Naive thymus-derived CD4-positive, alpha-beta T cell (primary cell): ENCODE data around the gene HDHD5. TPM values are rescaled to one million over a fixed set of nuclear protein-coding genes. Genes with fewer than 3 reads are reported as not detected.

ENCODE experiments used
- ATAC-seq: fragments of 150-1000 bp; cut with Tn5 transposase; 2 replicates; pipeline ENCODE4 v1.10.0; 2021; ENCODE audit warnings: mild to moderate bottlenecking, moderate library complexity
- CTCF ChIA-PET: fragments of 350-600 bp; sonication (Branson Sonifier 250); formaldehyde crosslinking; loops from one replicate; lab custom pipeline; 2021; ENCODE audit warnings: antibody characterized with exemption; lab: Charles Lee
- POLR2A ChIA-PET: fragments of 350-600 bp; sonication (Branson Sonifier 250); formaldehyde crosslinking; loops from one replicate; lab custom pipeline; 2021; ENCODE audit warnings: antibody characterized with exemption, inconsistent platforms; lab: Charles Lee
- DNase-seq, 9 donors: peaks; one replicate each; pipeline versions ENCODE4 v3.0.0 to v3.0.0-alpha.2; 2020 to 2022; ENCODE audit warnings: mixed read lengths in 1 of 9
- H3K27ac ChIP-seq: one replicate; pipeline ENCODE4 v1.7.0; 2013; ENCODE audit warnings: mild to moderate bottlenecking, low read depth, low read length, moderate library complexity
- H3K27me3 ChIP-seq, 2 donors: one replicate each; pipeline ENCODE4 v1.7.0; 2013; ENCODE audit warnings: low read length in 2 of 2, mild to moderate bottlenecking in 2 of 2, moderate library complexity in 2 of 2; ENCODE audit not compliant: control insufficient read depth in 2 of 2, insufficient read depth in 2 of 2
- H3K36me3 ChIP-seq, 3 experiments: 1 replicate in 2 of 3; 2 replicates in 1 of 3; pipeline ENCODE4 v1.7.0; 2013; ENCODE audit warnings: low read length in 3 of 3, mild to moderate bottlenecking in 3 of 3, moderate library complexity in 1 of 3; ENCODE audit not compliant: insufficient read depth in 3 of 3, control insufficient read depth in 2 of 3
- H3K4me1 ChIP-seq, 2 donors: one replicate each; pipeline ENCODE4 v1.7.0; 2013; ENCODE audit warnings: low read length in 2 of 2, mild to moderate bottlenecking in 2 of 2, moderate library complexity in 1 of 2; ENCODE audit not compliant: control insufficient read depth in 2 of 2, insufficient read depth in 2 of 2
- H3K4me3 ChIP-seq: 2 replicates; pipeline ENCODE4 v1.7.0; 2013; ENCODE audit warnings: mild to moderate bottlenecking, low read length
- H3K9me3 ChIP-seq, 3 experiments: 1 replicate in 2 of 3; 2 replicates in 1 of 3; pipeline ENCODE4 v1.7.0; 2013; ENCODE audit warnings: low read length in 3 of 3; ENCODE audit not compliant: control insufficient read depth in 2 of 3
- H3K27ac Mint-ChIP-seq, 9 donors: one replicate each; pipeline ENCODE4 v1.8.0; 2020 to 2022; ENCODE audit warnings: mixed read lengths in 9 of 9, mild to moderate bottlenecking in 8 of 9, moderate library complexity in 5 of 9, inconsistent platforms in 2 of 9
- H3K27me3 Mint-ChIP-seq, 5 donors: one replicate each; pipeline ENCODE4 v1.8.0; 2021 to 2022; ENCODE audit warnings: mixed read lengths in 5 of 5, mild to moderate bottlenecking in 1 of 5
- H3K36me3 Mint-ChIP-seq, 5 donors: one replicate each; pipeline ENCODE4 v1.8.0; 2020 to 2022; ENCODE audit warnings: mixed read lengths in 5 of 5, mild to moderate bottlenecking in 3 of 5, inconsistent platforms in 1 of 5
- H3K4me1 Mint-ChIP-seq, 7 donors: one replicate each; pipeline ENCODE4 v1.8.0; 2020 to 2022; ENCODE audit warnings: mixed read lengths in 7 of 7, mild to moderate bottlenecking in 3 of 7, inconsistent platforms in 1 of 7
- H3K4me3 Mint-ChIP-seq, 10 donors: one replicate each; pipeline ENCODE4 v1.8.0; 2020 to 2022; ENCODE audit warnings: mild to moderate bottlenecking in 10 of 10, mixed read lengths in 10 of 10, moderate library complexity in 6 of 10, inconsistent platforms in 2 of 10
- H3K9me3 Mint-ChIP-seq, 11 donors: one replicate each; pipeline ENCODE4 v1.8.0; 2020 to 2022; ENCODE audit warnings: mixed read lengths in 11 of 11, mild to moderate bottlenecking in 4 of 11, inconsistent platforms in 1 of 11, moderate library complexity in 1 of 11
- intact Hi-C, 2 donors: fragments of 100-400 bp; cut with micrococcal nuclease; formaldehyde crosslinking; loops; one replicate each; pipeline ENCODE4 v1.15.1; 2023
- polyA plus RNA-seq, 2 donors: library from polyadenylated mRNA; unstranded; fragments of 300-500 nt; fragmentation: Illumina TruSeq; gene quantifications; one replicate each; pipeline ENCODE4 v1.2.3, GENCODE V29; 2021
- total RNA-seq, 6 experiments: library from RNA in 5 of 6; stranded (reverse) in 5 of 6; gene quantifications; 1 replicate in 5 of 6; 2 replicates in 1 of 6; pipeline ENCODE4 v1.2.3 and lab custom pipeline; 2021 to 2026

The HDHD5 gene
- total and polyA plus RNA-seq, 7 experiments from 2014 or later = 18.8 to 78.7 (median 28.0) TPM

DNA sequence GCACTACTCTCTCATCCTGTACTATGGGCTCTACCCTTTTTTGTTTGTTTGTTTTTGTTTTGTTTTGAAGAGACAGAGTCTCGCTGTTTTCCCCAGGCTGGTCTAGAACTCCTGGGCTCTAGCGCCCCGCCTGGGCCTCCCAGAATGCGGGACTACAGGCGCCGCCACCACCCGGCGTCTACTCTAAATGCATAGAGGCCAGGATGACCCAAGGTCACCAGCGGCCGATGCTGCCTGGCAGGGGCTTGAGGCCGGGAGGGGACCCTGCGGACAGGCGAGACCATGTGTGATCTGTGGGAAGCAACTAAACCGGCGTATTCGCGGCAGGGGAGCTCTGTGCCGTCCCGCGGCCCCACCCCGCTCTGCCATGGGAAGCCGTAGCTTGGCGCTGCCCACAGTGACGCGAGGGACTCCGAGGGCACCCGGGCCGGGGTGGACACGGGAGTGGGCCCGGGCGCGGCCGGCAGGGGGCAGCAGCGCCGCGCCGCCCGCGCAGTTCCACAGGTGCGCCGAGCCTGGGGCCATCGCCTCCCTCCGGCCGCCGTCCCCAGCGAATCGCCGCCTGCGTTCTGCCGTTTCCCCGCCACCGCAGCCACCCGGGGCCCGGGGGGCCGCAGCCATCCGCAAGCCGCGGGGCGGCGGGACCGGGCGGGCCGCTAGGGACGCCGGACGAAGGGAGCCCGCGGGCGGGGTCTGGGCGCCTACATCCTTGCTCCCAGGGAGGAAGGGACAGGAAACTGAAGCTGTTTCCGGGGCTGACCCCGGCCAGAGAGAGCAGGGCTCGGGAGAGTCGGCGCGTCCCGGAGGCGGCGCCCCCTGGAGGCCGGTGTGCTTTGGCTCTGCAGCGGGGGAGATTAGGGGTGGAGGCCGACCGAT lies 12.3 kb upstream of the HDHD5 start:
- Mint-ChIP-seq H3K4me3 (peak overlapping the region; percentile 82 to 91 (median 86)), H3K36me3 (no peaks in the 10 kb centered on the region), H3K4me1 (peaks cover 3 to 9% (median 5%) of the 10 kb centered on the region in 7 donors), H3K9me3 (no peaks in the 10 kb centered on the region), H3K27me3 (peaks cover 0 to 12% (median 0%) of the 10 kb centered on the region in 5 donors), H3K27ac (peak overlapping the region; percentile 24 to 88 (median 71))
- intact Hi-C loops = loop anchor here (1.0 to 5.0 kb wide), 8 partner anchors 12 to 330 kb away; partner anchors contain the start of genes IL17RA (in 2 of the 2), ADA2 (in 1 of the 2) and HDHD5 (in 1 of the 2)
- peak; percentile 96 for ATAC-seq
- ChIA-PET POLR2A (interaction anchor here (0.6 to 1.0 kb wide), 7 partner anchors 9 to 97 kb away, joined by 3 to 6 read pairs (median 3); no protein-coding TSS in a partner anchor), CTCF (interaction anchor here (0.6 to 6.3 kb wide), 31 partner anchors 9 to 425 kb away, joined by 3 to 80 read pairs (median 4); partner anchors contain the start of gene IL17RA)
- H3K4me3 ChIP-seq = peak overlapping the region; percentile 71
- H3K27me3 ChIP-seq = no peaks in the 10 kb centered on the region
- H3K27ac ChIP-seq = peak overlapping the region; percentile 66
- DNase-seq = peak; percentile 54 to 89 (median 64)
- peaks cover 0 to 4% of the 10 kb centered on the region in 2 donors for H3K4me1 ChIP-seq
- H3K36me3 ChIP-seq = no peaks in the 10 kb centered on the region
- no peaks in the 10 kb centered on the region for H3K9me3 ChIP-seq

DNA sequence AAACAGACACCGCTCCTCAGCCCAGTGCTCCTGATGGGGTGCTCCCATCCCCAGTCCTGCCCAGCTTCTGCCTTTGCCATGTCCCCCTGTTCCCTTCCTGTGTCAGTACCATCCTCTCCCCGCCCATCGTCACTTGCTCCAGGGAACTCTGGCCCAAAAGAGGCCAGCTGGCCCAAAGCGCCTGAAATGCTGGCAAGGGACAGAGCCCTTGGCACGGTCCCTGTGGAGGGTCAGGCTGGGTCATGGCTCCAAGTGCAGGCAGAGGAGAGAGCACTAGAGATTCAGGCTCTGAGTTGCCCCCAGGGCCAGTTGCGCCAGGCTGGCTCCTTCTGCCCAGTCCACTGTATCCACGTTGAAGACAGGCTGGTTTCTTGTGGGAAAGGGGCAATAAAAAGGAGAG lies 8.4 kb upstream of the HDHD5 start:
- Mint-ChIP-seq H3K36me3 (no peaks in the 10 kb centered on the region), H3K4me3 (no peak overlapping the region), H3K4me1 (peaks cover 2 to 9% (median 5%) of the 10 kb centered on the region in 7 donors), H3K9me3 (no peaks in the 10 kb centered on the region), H3K27me3 (peaks cover 0 to 20% (median 0%) of the 10 kb centered on the region in 5 donors), H3K27ac (no peak overlapping the region)
- Histone ChIP-seq H3K4me3 (no peak overlapping the region), H3K4me1 (peaks cover 0 to 4% of the 10 kb centered on the region in 2 donors), H3K27ac (no peak overlapping the region), H3K27me3 (no peaks in the 10 kb centered on the region), H3K9me3 (no peaks in the 10 kb centered on the region), H3K36me3 (no peaks in the 10 kb centered on the region)
- POLR2A ChIA-PET = interaction anchor here (0.7 kb wide), 1 partner anchor 334 kb away, joined by 5 read pairs; no protein-coding TSS in a partner anchor
- ATAC-seq (no peak), DNase-seq (no peak)
- CTCF ChIA-PET = no interaction called here
- intact Hi-C loops = no loop called here

DNA sequence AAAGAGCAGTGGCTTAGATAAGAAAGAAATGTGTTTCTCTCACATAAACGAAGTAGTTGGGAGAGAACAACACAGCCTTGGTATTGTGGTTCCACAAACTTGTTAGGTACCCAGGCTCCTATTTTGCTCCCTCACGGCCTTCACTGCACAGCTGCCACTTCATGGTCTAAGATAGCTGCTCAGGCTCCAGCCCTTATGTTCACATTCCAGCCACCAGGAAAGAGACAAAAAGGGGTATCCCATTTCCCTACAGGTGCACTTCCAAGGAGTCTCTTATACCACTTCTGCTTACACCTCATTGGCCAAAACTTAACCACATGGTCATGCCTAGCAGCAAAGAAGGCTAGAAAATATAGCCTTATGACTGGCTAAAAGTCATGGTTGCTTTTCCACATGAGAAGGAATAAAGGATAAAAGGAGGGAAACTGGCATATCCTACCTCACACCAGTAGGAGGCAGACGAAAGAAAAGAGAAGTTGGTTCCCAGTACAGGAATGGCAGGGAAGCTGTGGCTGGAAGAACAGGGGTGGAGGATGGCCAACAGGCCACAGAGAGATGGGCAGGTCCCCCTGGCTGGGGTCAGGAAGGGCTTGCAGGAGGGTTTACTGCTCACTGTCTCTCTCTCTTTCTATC lies 5.4 kb upstream of the HDHD5 start:
- Histone ChIP-seq H3K27ac (no peak overlapping the region), H3K9me3 (no peaks in the 10 kb centered on the region), H3K27me3 (no peaks in the 10 kb centered on the region), H3K36me3 (no peaks in the 10 kb centered on the region), H3K4me1 (peaks cover 5 to 7% of the 10 kb centered on the region in 2 donors), H3K4me3 (no peak overlapping the region)
- DNase-seq = no peak
- no peak overlapping the region for H3K4me3 Mint-ChIP-seq
- POLR2A ChIA-PET = interaction anchor here (0.9 kb wide), 1 partner anchor 69 kb away, joined by 3 read pairs; no protein-coding TSS in a partner anchor
- CTCF ChIA-PET = interaction anchor here (1.4 kb wide), 1 partner anchor 87 kb away, joined by 3 read pairs; no protein-coding TSS in a partner anchor
- no peaks in the 10 kb centered on the region for H3K9me3 Mint-ChIP-seq
- ATAC-seq = no peak
- peaks cover 0 to 7% (median 6%) of the 10 kb centered on the region in 7 donors for H3K4me1 Mint-ChIP-seq
- intact Hi-C loops = no loop called here
- H3K27ac Mint-ChIP-seq = no peak overlapping the region
- H3K36me3 Mint-ChIP-seq = peaks cover 0 to 1% (median 0%) of the 10 kb centered on the region in 5 donors
- H3K27me3 Mint-ChIP-seq = peaks cover 0 to 18% (median 0%) of the 10 kb centered on the region in 5 donors

DNA sequence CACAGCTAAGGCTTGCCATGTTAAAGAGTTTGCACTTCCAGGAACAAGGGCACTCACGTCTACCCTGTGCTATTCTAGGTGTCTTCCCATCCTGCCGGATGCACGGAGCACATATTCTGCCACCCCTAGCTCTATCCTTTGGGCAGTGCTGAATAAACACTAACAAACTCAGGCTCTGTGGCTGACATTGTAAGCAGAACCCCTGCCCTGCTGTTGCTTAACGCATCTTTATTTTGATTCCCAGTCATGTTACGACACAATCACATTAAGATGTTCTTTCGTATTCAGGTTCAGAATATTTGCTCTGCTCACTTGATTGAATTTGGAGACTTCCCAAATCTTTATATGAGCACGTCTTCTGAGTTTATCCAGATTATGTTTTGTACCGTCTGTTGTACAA lies 3.7 kb upstream of the HDHD5 start:
- no peak overlapping the region for H3K27ac Mint-ChIP-seq
- POLR2A ChIA-PET = interaction anchor here (1.2 kb wide), 2 partner anchors 14 to 45 kb away, joined by 3 read pairs; no protein-coding TSS in a partner anchor
- H3K9me3 Mint-ChIP-seq = no peaks in the 10 kb centered on the region
- intact Hi-C loops = no loop called here
- no peak overlapping the region for H3K4me3 ChIP-seq
- peaks cover 4 to 18% (median 11%) of the 10 kb centered on the region in 7 donors for H3K4me1 Mint-ChIP-seq
- peaks cover 0 to 14% (median 0%) of the 10 kb centered on the region in 5 donors for H3K27me3 Mint-ChIP-seq
- no peak overlapping the region for H3K4me3 Mint-ChIP-seq
- no peaks in the 10 kb centered on the region for H3K27me3 ChIP-seq
- CTCF ChIA-PET = interaction anchor here (2.2 kb wide), 1 partner anchor 10 kb away, joined by 6 read pairs; no protein-coding TSS in a partner anchor
- no peaks in the 10 kb centered on the region for H3K9me3 ChIP-seq
- peaks cover 11 to 12% of the 10 kb centered on the region in 2 donors for H3K4me1 ChIP-seq
- ATAC-seq (no peak), DNase-seq (no peak)
- peaks cover 0 to 4% (median 0%) of the 10 kb centered on the region in 5 donors for H3K36me3 Mint-ChIP-seq
- H3K27ac ChIP-seq = no peak overlapping the region
- H3K36me3 ChIP-seq = no peaks in the 10 kb centered on the region

DNA sequence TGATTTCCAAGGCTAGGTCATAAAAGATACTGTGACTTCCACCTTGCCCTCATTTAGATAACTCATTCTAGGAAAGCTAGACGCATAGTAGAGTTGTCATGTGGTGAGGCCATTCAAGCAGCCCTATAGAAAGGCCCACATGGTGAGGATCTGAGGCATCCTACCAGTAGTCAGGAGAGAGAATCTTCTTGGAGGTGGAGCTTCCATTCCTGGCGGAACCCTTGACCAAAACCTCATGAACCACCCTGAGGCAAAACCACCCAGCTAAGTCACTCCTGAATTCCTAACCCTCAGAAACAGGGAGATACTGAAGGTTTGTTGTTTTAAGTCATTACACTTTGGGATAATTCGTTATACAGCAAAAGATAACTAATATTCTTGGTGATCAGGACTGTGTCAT lies 2.9 kb upstream of the HDHD5 start:
- H3K4me1 ChIP-seq = peaks cover 18 to 20% of the 10 kb centered on the region in 2 donors
- DNase-seq (no peak), ATAC-seq (no peak)
- peaks cover 0 to 13% (median 0%) of the 10 kb centered on the region in 5 donors for H3K27me3 Mint-ChIP-seq
- peaks cover 6 to 25% (median 16%) of the 10 kb centered on the region in 7 donors for H3K4me1 Mint-ChIP-seq
- H3K9me3 Mint-ChIP-seq = no peaks in the 10 kb centered on the region
- peaks cover 0 to 4% (median 0%) of the 10 kb centered on the region in 5 donors for H3K36me3 Mint-ChIP-seq
- H3K36me3 ChIP-seq = no peaks in the 10 kb centered on the region
- ChIA-PET CTCF (interaction anchor here (0.7 to 2.2 kb wide), 2 partner anchors 11 to 34 kb away, joined by 4 to 6 read pairs; no protein-coding TSS in a partner anchor), POLR2A (interaction anchor here (0.6 to 1.2 kb wide), 3 partner anchors 44 to 477 kb away, joined by 3 to 4 read pairs (median 3); no protein-coding TSS in a partner anchor)
- H3K9me3 ChIP-seq = no peaks in the 10 kb centered on the region
- no peak overlapping the region for H3K4me3 ChIP-seq
- no peak overlapping the region for H3K4me3 Mint-ChIP-seq
- H3K27ac Mint-ChIP-seq = no peak overlapping the region
- H3K27me3 ChIP-seq = no peaks in the 10 kb centered on the region
- H3K27ac ChIP-seq = no peak overlapping the region
- intact Hi-C loops = no loop called here
